22Rv1 (cell line): ENCODE data around the gene CTBP2.

ENCODE experiments used
- H3K27ac ChIP-seq: fragments of 450-650 bp; 2 replicates; pipeline ENCODE4 v1.5.1; 2017
- ZFX ChIP-seq: fragments of 450-650 bp; IDR thresholded peaks from 2 replicates; pipeline ENCODE4 v1.6.1; 2017; ENCODE audit warnings: antibody characterized with exemption, borderline replicate concordance
- TF ChIP-seq, protein P1 (sequence below): fragments of 450-650 bp; IDR thresholded peaks from 2 replicates; pipeline ENCODE4 v1.5.1; 2017; ENCODE audit warnings: mild to moderate bottlenecking

Gene CTBP2

DNA sequence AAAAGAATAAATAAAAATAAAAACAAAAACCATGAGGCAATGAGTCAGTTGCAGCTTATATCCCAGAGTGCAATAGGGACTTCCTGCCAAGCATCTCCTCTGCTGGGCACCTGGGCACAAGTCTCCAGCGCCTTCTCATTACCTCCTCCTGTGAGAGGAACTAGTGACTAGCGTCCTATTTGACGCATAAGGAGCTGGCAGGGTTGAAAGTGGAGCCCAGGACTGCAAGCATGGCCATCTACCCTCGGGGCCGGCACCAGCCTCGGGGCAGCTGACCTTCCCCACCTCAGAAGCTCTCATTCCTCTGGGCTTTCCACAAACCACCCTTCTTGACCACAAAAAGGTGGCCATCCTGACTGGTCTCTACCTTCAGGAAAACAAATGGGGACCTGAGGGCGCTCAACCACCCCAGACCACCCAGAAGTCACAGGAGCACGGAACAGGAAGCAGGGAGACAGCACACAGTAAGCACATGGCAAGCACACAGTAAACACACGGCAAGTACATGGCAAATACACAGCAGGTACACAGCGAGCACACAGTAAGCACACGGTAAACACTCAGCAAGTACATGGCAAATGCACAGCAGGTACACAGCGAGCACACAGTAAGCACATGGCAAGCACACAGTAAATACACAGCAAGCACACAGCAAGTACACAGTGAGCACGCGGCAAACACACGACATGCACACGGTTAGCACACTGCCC, 19.1 kb downstream of the CTBP2 start:
- H3K27ac ChIP-seq, result no peak overlapping the region
- TF ChIP-seq ZFX, result no peak
- TF ChIP-seq, protein P1, sequence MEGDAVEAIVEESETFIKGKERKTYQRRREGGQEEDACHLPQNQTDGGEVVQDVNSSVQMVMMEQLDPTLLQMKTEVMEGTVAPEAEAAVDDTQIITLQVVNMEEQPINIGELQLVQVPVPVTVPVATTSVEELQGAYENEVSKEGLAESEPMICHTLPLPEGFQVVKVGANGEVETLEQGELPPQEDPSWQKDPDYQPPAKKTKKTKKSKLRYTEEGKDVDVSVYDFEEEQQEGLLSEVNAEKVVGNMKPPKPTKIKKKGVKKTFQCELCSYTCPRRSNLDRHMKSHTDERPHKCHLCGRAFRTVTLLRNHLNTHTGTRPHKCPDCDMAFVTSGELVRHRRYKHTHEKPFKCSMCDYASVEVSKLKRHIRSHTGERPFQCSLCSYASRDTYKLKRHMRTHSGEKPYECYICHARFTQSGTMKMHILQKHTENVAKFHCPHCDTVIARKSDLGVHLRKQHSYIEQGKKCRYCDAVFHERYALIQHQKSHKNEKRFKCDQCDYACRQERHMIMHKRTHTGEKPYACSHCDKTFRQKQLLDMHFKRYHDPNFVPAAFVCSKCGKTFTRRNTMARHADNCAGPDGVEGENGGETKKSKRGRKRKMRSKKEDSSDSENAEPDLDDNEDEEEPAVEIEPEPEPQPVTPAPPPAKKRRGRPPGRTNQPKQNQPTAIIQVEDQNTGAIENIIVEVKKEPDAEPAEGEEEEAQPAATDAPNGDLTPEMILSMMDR, result no peak

DNA sequence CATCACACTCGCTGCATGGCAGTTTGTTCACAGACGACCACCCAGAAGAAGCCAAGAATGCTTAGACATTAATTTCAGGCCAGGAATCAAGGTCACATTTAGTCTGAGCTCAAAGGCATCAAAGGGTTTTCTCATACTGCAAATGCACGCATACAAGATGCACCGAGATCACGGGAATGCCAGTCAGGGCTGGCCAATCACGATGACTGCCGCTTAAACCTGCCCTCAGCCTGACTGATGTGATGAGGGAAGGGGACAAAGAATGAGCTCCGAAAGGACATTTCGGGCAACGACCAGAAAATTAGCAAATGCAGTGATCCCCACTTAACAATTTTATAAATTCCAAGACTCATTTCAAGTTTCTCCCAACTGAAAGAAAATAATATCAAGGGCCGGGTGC, 20.2 kb downstream of the CTBP2 start:
- H3K27ac ChIP-seq, result no peak overlapping the region
- TF ChIP-seq, protein P1, result no peak
- no peak for TF ChIP-seq ZFX

DNA sequence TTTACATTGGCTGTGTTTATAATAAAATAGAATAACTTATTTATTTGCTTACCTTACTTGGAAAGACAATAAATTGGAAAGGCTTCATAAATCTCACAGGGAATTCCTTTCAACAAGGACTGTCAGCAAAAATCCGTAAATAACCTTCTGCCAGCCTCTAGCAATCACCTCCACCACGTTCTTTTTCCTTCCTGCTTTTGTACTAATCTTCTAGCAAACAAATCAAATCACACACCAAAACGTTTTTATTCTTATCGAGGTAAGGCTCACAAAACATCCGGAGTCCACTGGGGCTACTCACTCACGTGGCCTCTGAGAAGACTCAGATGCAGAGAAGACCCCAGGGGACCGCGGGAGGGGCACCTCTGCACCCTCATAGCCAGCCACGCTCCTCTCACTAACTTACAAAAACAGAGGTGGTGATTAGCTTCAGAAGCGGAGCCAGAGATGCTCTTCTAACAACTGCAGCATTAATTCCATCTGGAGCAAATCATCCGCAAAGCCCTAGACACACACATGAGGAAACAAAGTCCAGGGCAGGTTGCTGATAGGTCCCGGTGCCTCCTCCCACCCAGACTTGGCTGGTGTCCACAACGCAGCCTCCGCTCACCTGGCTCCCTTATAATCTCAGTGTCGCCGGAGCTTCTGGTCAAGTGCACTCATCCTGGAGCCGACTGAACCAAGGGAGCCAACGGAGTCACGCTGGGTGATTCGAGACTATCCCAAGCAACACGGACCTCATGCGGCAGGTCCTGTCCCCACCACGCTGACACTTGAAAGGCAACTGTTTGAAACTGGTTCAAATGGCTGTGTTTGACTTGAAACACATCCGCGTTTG, 22.5 kb downstream of the CTBP2 start:
- TF ChIP-seq, protein P1, result no peak
- TF ChIP-seq ZFX, result no peak
- H3K27ac ChIP-seq, result no peak overlapping the region

DNA sequence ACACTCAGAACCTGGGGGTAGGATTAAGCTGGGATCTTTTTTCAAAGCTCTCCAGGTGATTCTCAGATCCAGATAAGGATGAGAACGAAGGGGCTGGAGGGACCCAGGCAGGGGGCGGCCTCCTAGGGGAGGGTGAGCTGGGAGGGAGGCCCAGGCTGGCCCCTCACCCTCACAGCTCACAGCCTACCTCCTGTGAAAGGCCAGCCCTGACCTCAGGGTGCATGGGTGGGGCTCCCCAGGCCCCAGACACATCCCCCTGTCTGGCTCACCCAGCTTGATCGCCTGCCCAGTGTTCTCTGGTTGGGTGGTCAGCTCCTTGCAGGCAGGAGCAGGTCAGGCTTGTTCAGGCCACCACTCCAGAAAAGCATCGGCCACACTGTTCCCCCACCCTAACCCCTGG, 24.3 kb downstream of the CTBP2 start:
- H3K27ac ChIP-seq, result no peak overlapping the region
- TF ChIP-seq ZFX, result no peak
- TF ChIP-seq, protein P1, result no peak

DNA sequence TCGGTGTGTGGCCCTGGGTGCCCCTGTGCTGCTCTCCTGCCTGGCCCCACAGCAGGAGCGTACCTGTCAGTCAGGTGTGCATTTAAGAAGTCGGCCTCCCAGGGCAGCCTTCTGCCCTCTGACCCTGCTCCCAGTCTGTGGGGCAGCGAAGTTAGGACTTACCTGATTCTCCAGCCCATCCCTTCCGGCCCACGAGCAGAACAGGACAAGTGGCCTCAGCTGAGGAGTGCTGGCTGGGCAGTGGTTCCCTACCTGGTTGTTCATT, 24.7 kb downstream of the CTBP2 start:
- TF ChIP-seq, protein P1, result no peak
- TF ChIP-seq ZFX, result no peak
- H3K27ac ChIP-seq, result no peak overlapping the region

DNA sequence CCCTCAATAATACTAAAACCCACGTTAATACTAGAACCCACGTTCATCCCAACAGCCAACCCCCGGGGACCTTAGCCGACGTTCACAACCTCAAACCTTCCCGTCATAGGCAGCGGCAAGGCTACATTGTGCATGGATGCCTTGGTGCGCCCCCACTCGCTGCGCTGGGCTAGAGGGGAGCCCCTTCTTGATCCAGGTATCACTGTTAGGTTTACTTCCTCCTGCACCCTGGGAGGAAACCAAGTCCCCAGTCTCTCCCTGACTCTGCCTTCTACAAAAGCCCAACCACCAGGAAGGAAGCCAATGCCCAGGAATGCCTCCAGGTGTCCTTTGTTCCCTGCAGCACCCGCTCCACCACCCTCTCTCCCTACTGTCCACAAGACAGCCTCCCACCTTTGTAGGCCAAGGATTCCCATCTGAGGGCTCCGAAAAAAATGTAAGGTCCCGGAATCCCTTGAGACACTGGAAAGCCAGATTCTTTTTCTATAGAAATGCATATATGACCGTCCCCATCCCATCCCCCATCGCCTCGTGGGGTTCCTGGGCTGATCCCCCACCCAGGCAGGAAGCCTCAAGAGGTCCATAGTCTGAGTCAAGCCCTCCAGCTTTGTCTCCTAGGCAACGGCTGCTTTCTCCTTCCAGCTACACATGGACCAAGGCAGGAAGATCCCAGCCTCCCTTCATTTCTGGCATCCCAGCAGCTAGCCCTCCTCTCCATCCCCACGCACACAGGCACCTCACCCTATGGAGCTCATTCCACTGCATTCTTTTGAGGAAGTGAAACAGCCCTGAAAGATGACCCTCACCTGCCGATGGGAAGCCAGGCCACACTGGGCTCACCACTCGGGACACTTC, 25.2 kb downstream of the CTBP2 start:
- TF ChIP-seq, protein P1, result no peak
- H3K27ac ChIP-seq, result no peak overlapping the region

DNA sequence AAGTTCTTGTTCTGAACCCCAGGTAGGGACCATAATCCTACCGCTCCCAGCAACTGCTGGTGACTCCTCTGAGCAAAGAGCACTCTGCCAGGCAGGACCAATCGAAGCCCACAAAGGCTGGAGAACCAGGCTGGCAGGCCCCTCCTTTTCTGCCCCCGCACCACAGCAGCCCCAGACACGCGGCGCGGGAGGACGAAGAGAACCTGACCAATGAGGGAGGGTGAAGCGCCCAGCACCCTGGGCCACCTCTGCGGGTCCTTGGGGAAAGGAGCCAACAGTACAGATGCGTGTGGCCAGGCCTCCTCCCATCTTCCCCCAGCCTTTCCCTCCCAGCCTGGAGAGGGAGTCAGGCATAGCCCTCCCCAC, 25.9 kb downstream of the CTBP2 start:
- TF ChIP-seq, protein P1, result no peak
- TF ChIP-seq ZFX, result no peak
- H3K27ac ChIP-seq, result no peak overlapping the region
